ENCODE data around the gene LDHB. TPM values are rescaled to one million over a fixed set of nuclear protein-coding genes. Genes with fewer than 3 reads are reported as not detected.

LDHB gene
- polyA plus RNA-seq, 1 experiment, result 1,189 TPM

- TF ChIP-seq CTCF (IDR thresholded peaks at IDR 0.05; ENCODE audit: low read depth, low read length), result no peak
- Histone ChIP-seq H3K27ac (ENCODE audit: low read depth, low read length) (no peak overlapping the region), H3K27me3 (ENCODE audit: control insufficient read depth, insufficient read depth, low read length) (no peaks in the 10 kb centered on the region), H3K9me3 (ENCODE audit: control insufficient read depth, insufficient read depth, low read length) (no peaks in the 10 kb centered on the region), H3K4me3 (ENCODE audit: low read depth, low read length) (no peak overlapping the region)
- ChIA-PET POLR2A (no interaction called here), CTCF (no interaction called here)
- DNase-seq (ENCODE audit: low read depth, low spot score), result no peak
Measured at GRCh38 chr12:21638054-21638891, 19.4 kb downstream of the LDHB start.

- DNase-seq (ENCODE audit: low read depth, low spot score), result no peak
- Histone ChIP-seq H3K27me3 (ENCODE audit: control insufficient read depth, insufficient read depth, low read length) (no peaks in the 10 kb centered on the region), H3K9me3 (ENCODE audit: control insufficient read depth, insufficient read depth, low read length) (no peaks in the 10 kb centered on the region), H3K4me3 (ENCODE audit: low read depth, low read length) (no peak overlapping the region), H3K27ac (ENCODE audit: low read depth, low read length) (no peak overlapping the region)
- POLR2A ChIA-PET, result no interaction called here
- CTCF ChIA-PET, result no interaction called here
- TF ChIP-seq CTCF (IDR thresholded peaks at IDR 0.05; ENCODE audit: low read depth, low read length), result no peak
Measured at GRCh38 chr12:21634245-21634644, 23.4 kb downstream of the LDHB start.

- Histone ChIP-seq H3K27me3 (ENCODE audit: control insufficient read depth, insufficient read depth, low read length) (no peaks in the 10 kb centered on the region), H3K27ac (ENCODE audit: low read depth, low read length) (no peak overlapping the region), H3K9me3 (ENCODE audit: control insufficient read depth, insufficient read depth, low read length) (no peaks in the 10 kb centered on the region), H3K4me3 (ENCODE audit: low read depth, low read length) (no peak overlapping the region)
- ChIA-PET POLR2A (no interaction called here), CTCF (interaction anchor here (1.4 kb wide), 1 partner anchor 49 kb away, joined by 3 read pairs; no protein-coding TSS in a partner anchor)
- DNase-seq (ENCODE audit: low read depth, low spot score), result no peak
- no peak for TF ChIP-seq CTCF (IDR thresholded peaks at IDR 0.05; ENCODE audit: low read depth, low read length)
Measured at GRCh38 chr12:21631367-21631766, 26.3 kb downstream of the LDHB start.

GRCh38 chr12:21627924-21628323, 29.7 kb downstream of the LDHB start:
- CTCF ChIA-PET, result no interaction called here
- no peaks in the 10 kb centered on the region for H3K9me3 ChIP-seq (ENCODE audit: control insufficient read depth, insufficient read depth, low read length)

More at GRCh38 chr12:21627924-21628323, 29.7 kb downstream of the LDHB start:
- TF ChIP-seq CTCF (IDR thresholded peaks at IDR 0.05; ENCODE audit: low read depth, low read length), result no peak
- Histone ChIP-seq H3K4me3 (ENCODE audit: low read depth, low read length) (no peak overlapping the region), H3K27ac (ENCODE audit: low read depth, low read length) (no peak overlapping the region), H3K27me3 (ENCODE audit: control insufficient read depth, insufficient read depth, low read length) (no peaks in the 10 kb centered on the region)
- no peak for DNase-seq (ENCODE audit: low read depth, low spot score)
- POLR2A ChIA-PET, result no interaction called here
